Kasumi-1 (cell line): ENCODE results near the gene TMEM238.

Experiments
- DNase-seq, 2 experiments: peaks; one replicate each; lab custom pipeline; 2025; lab: John Stamatoyannopoulos, UW

TMEM238 gene

GRCh38 chr19:55377356-55378131 is 6.5 kb downstream of the TMEM238 start:
- DNase-seq, result no peak

GRCh38 chr19:55376241-55376933 is 7.7 kb downstream of the TMEM238 start, which contains the start of gene TMEM190:
Gene TMEM190 (plus strand): TSS chr19:55376826. CDS start chr19:55376854, 28 bp downstream.
- DNase-seq, result no peak

GRCh38 chr19:55373993-55374757 is 9.9 kb downstream of the TMEM238 start:
- DNase-seq, result no peak

GRCh38 chr19:55373306-55373992 is 10.6 kb downstream of the TMEM238 start:
- DNase-seq, result no peak

GRCh38 chr19:55372316-55373081 is 11.6 kb downstream of the TMEM238 start:
- no peak for DNase-seq

GRCh38 chr19:55370305-55370988 is 13.6 kb downstream of the TMEM238 start, which contains the start of gene IL11:
Gene IL11 (minus strand): TSS chr19:55370463. CDS start chr19:55370310, 153 bp downstream.
- no peak for DNase-seq

- no peak for DNase-seq
Measured at GRCh38 chr19:55369653-55370304, 14.3 kb downstream of the TMEM238 start.

GRCh38 chr19:55368701-55369563 is 15.2 kb downstream of the TMEM238 start:
- DNase-seq, result no peak

GRCh38 chr19:55368106-55368505 is 16.0 kb downstream of the TMEM238 start:
- no peak for DNase-seq

- DNase-seq, result no peak
Measured at GRCh38 chr19:55366790-55367189, 17.3 kb downstream of the TMEM238 start.

GRCh38 chr19:55365964-55366363 is 18.1 kb downstream of the TMEM238 start:
- DNase-seq, result no peak

GRCh38 chr19:55365245-55365644 is 18.8 kb downstream of the TMEM238 start:
- no peak for DNase-seq

GRCh38 chr19:55362990-55363716 is 20.9 kb downstream of the TMEM238 start, which contains the start of gene GARIN5B:
Gene GARIN5B (minus strand): TSS chr19:55363260. CDS start chr19:55363066, 194 bp downstream.
- no peak for DNase-seq

- no peak for DNase-seq
Measured at GRCh38 chr19:55362174-55362989, 21.7 kb downstream of the TMEM238 start.

- no peak for DNase-seq
Measured at GRCh38 chr19:55360902-55361301, 23.2 kb downstream of the TMEM238 start.

GRCh38 chr19:55358943-55359908 is 24.9 kb downstream of the TMEM238 start:
- no peak for DNase-seq
